HL-60 (cell line): ENCODE results near the gene ESR1.

ENCODE experiments used
- DNase-seq, 2 experiments: peaks; one replicate each; pipeline ENCODE4 v3.0.0-alpha.2; 2010 to 2020; ENCODE audit warnings: low read depth in 1 of 2, low spot score in 1 of 2
- H3K27ac ChIP-seq: fragments of 250-450 bp; sonication (Bioruptor Pico); replicated peaks from 2 replicates; pipeline ENCODE4 v1.5.1; 2020; ENCODE audit warnings: mild to moderate bottlenecking, moderate library complexity
- H3K27me3 ChIP-seq: fragments of 250-450 bp; sonication (Bioruptor Pico); 2 replicates; pipeline ENCODE4 v1.5.1; 2021; ENCODE audit warnings: mild to moderate bottlenecking, moderate library complexity; ENCODE audit not compliant: insufficient read depth, poor library complexity, severe bottlenecking
- H3K4me3 ChIP-seq: replicated peaks from 2 replicates; pipeline ENCODE4 v1.5.1; 2011; ENCODE audit warnings: mild to moderate bottlenecking, control low read depth, low read length; ENCODE audit not compliant: insufficient read depth
- CTCF ChIP-seq: IDR thresholded peaks from one replicate; pipeline ENCODE4 v1.5.1; 2011; ENCODE audit warnings: low read length, control low read depth, inconsistent platforms; ENCODE audit not compliant: insufficient read depth
- GABPA ChIP-seq: IDR thresholded peaks from 2 replicates; pipeline ENCODE4 v1.6.1; 2012; ENCODE audit warnings: low read depth
- POLR2AphosphoS5 ChIP-seq: IDR thresholded peaks from 2 replicates; pipeline ENCODE4 v1.6.1; 2012; ENCODE audit warnings: low read depth
- REST ChIP-seq: IDR thresholded peaks from 2 replicates; pipeline ENCODE4 v1.6.1; 2012; ENCODE audit warnings: low read depth; ENCODE audit not compliant: insufficient replicate concordance
- SPI1 ChIP-seq: IDR thresholded peaks from 2 replicates; pipeline ENCODE4 v1.6.1; 2012; ENCODE audit warnings: low read depth, mild to moderate bottlenecking, borderline replicate concordance

Gene ESR1

GRCh38 chr6:152119831-152120230, 312.3 kb downstream of the ESR1 start:
- DNase-seq, result no peak
- Histone ChIP-seq H3K27me3 (no peaks in the 10 kb centered on the region), H3K27ac (no peak overlapping the region), H3K4me3 (no peak overlapping the region)
- no peak for TF ChIP-seq REST
- no peak for TF ChIP-seq POLR2AphosphoS5
- TF ChIP-seq CTCF, result no peak
- TF ChIP-seq GABPA, result no peak
- no peak for TF ChIP-seq SPI1

- H3K27me3 ChIP-seq, result no peaks in the 10 kb centered on the region
- no peak overlapping the region for H3K4me3 ChIP-seq
- no peak for DNase-seq
- TF ChIP-seq CTCF (no peak), POLR2AphosphoS5 (no peak), SPI1 (no peak), REST (no peak), GABPA (no peak)
- H3K27ac ChIP-seq, result no peak overlapping the region
Measured at GRCh38 chr6:152121910-152122309, 314.4 kb downstream of the ESR1 start.

GRCh38 chr6:152122434-152122833, 315.0 kb downstream of the ESR1 start:
- no peak overlapping the region for H3K4me3 ChIP-seq

More at GRCh38 chr6:152122434-152122833, 315.0 kb downstream of the ESR1 start:
- no peak for TF ChIP-seq SPI1
- no peak for TF ChIP-seq POLR2AphosphoS5
- no peak for TF ChIP-seq REST
- TF ChIP-seq CTCF, result no peak
- TF ChIP-seq GABPA, result no peak
- Histone ChIP-seq H3K27me3 (no peaks in the 10 kb centered on the region), H3K27ac (no peak overlapping the region)
- no peak for DNase-seq
